Prostate gland (tissue), 2 donors: Measurements from ENCODE around the gene FBXO38.

ENCODE experiments used
- CTCF ChIP-seq, 4 experiments: fragments of 200-600 bp in 2 of 4; fragments of 450-650 bp in 2 of 4; sonication (generic) in 2 of 4; IDR thresholded peaks; 1 replicate in 3 of 4; 2 replicates in 1 of 4; pipeline ENCODE4 v1.5.1; 2016 to 2019; ENCODE audit warnings: antibody characterized with exemption in 4 of 4, mild to moderate bottlenecking in 2 of 4, moderate library complexity in 2 of 4
- POLR2A ChIP-seq: fragments of 450-650 bp; IDR thresholded peaks from one replicate; pipeline ENCODE4 v1.6.1; 2016; ENCODE audit warnings: antibody characterized with exemption, mild to moderate bottlenecking
- POLR2AphosphoS5 ChIP-seq: sonication (generic); formaldehyde crosslinking; IDR thresholded peaks from one replicate; pipeline ENCODE4 v1.6.1; 2017; ENCODE audit warnings: antibody characterized with exemption

- TF ChIP-seq POLR2A: no peak
- no peak for TF ChIP-seq CTCF (IDR thresholded peaks at IDR 0.05)
- no peak for TF ChIP-seq POLR2AphosphoS5
Measured at GRCh38 chr5:148491793-148492184, 108.0 kb downstream of the FBXO38 start.
